K562 (cell line): ENCODE measurements around the gene ACOX1. TPM values are rescaled to one million over a fixed set of nuclear protein-coding genes. Genes with fewer than 3 reads are reported as not detected.
A peak's percentile ranks its signal among the peaks of the same experiment; 100 is the strongest.

Experiments
- BHLHE40 ChIP-seq: IDR thresholded peaks from 2 replicates; pipeline ENCODE4 v1.6.1; 2011; ENCODE audit warnings: low read length, improper control_type of control experiment
- CBX5 ChIP-seq: IDR thresholded peaks from 2 replicates; pipeline ENCODE4 v1.6.1; 2014; ENCODE audit warnings: low read depth, borderline replicate concordance
- DEAF1 ChIP-seq: fragments of 450-650 bp; formaldehyde crosslinking; IDR thresholded peaks from 2 replicates; pipeline ENCODE4 v1.4.0; 2020; ENCODE audit warnings: mild to moderate bottlenecking, moderate library complexity
- E2F3 ChIP-seq: fragments of 250-450 bp; sonication (Bioruptor Pico); IDR thresholded peaks from 2 replicates; pipeline ENCODE4 v1.4.0; 2020; ENCODE audit warnings: mild to moderate bottlenecking
- E4F1 ChIP-seq: fragments of 250-450 bp; sonication (Bioruptor Pico); IDR thresholded peaks from 2 replicates; pipeline ENCODE4 v1.5.0; 2021; ENCODE audit warnings: mild to moderate bottlenecking, borderline replicate concordance
- ETV5 ChIP-seq: sonication (generic); formaldehyde crosslinking; IDR thresholded peaks from 2 replicates; pipeline ENCODE4 v1.4.0; 2020; ENCODE audit warnings: low read depth, mild to moderate bottlenecking, missing genetic modification reagents
- GATA2 ChIP-seq: sonication (generic); formaldehyde crosslinking; IDR thresholded peaks from 2 replicates; pipeline ENCODE4 v1.4.0; 2020; ENCODE audit warnings: mild to moderate bottlenecking, missing genetic modification reagents
- JUNB ChIP-seq: fragments of 450-650 bp; formaldehyde crosslinking; conservative IDR thresholded peaks from 2 replicates; pipeline ENCODE4 v1.4.0; 2020; ENCODE audit warnings: mild to moderate bottlenecking
- MCM2 ChIP-seq: fragments of 450-650 bp; IDR thresholded peaks from 2 replicates; pipeline ENCODE4 v1.6.1; 2017; ENCODE audit warnings: low read depth, mild to moderate bottlenecking
- MCM3 ChIP-seq: fragments of 450-650 bp; IDR thresholded peaks from 2 replicates; pipeline ENCODE4 v1.6.1; 2016
- MTF1 ChIP-seq: fragments of 250-450 bp; sonication (Bioruptor Pico); IDR thresholded peaks from 2 replicates; pipeline ENCODE4 v1.9.0; 2021; ENCODE audit warnings: moderate library complexity, mild to moderate bottlenecking, inconsistent platforms, borderline replicate concordance
- NUFIP1 ChIP-seq: fragments of 450-650 bp; IDR thresholded peaks from 2 replicates; pipeline ENCODE4 v1.6.1; 2018; ENCODE audit not compliant: partially characterized antibody
- PPARD ChIP-seq: fragments of 250-450 bp; sonication (Bioruptor Pico); IDR thresholded peaks from 2 replicates; pipeline ENCODE4 v1.8.0; 2022; ENCODE audit warnings: inconsistent platforms, mild to moderate bottlenecking, moderate library complexity
- SMAD1 ChIP-seq: fragments of 150-350 bp; IDR thresholded peaks from 2 replicates; pipeline ENCODE4 v1.6.1; 2014; ENCODE audit warnings: low read length, low read depth; ENCODE audit not compliant: partially characterized antibody
- SREBF1 ChIP-seq: fragments of 150-350 bp; IDR thresholded peaks from 2 replicates; pipeline ENCODE4 v1.6.1; 2014; ENCODE audit warnings: antibody characterized with exemption, low read depth, low read length, borderline replicate concordance
- YY1 ChIP-seq, 3 experiments: IDR thresholded peaks; 2 replicates each; pipeline ENCODE4 v1.6.1; 2011; ENCODE audit warnings: low read length in 2 of 3, mild to moderate bottlenecking in 2 of 3, moderate library complexity in 2 of 3, borderline replicate concordance in 1 of 3, control low read depth in 1 of 3, low read depth in 1 of 3; ENCODE audit not compliant: insufficient read depth in 3 of 3, insufficient replicate concordance in 2 of 3, control insufficient read depth in 1 of 3, insufficient read length in 1 of 3; ENCODE audit errors: extremely low read depth in 1 of 3
- ZKSCAN1 ChIP-seq: fragments of 150-350 bp; IDR thresholded peaks from 2 replicates; pipeline ENCODE4 v1.6.1; 2016; ENCODE audit warnings: low read depth, low read length
- polyA plus RNA-seq, 8 experiments: library from polyadenylated mRNA; depleted of rRNA in 4 of 8; stranded (reverse) in 5 of 8; unstranded in 3 of 8; fragments of >200 nt; fragmentation: Nextera tagmentation in 2 of 8; fragmentation: Illumina TruSeq in 1 of 8; extraction: Ambion mirVana in 2 of 8; extraction: Trizol in 1 of 8; gene quantifications; 2 replicates each; pipeline versions ENCODE4 v1.2.1 to v1.2.3, GENCODE V29; 2011 to 2014; ENCODE audit warnings: inconsistent platforms in 1 of 8, missing spikeins in 1 of 8
- total RNA-seq, 7 experiments: library from RNA; depleted of rRNA in 6 of 7; stranded (reverse); fragments of >200 nt in 6 of 7; fragmentation: Illumina TruSeq in 2 of 7; extraction: Trizol in 2 of 7; gene quantifications; 2 replicates each; pipeline versions ENCODE4 v1.2.1 to v1.2.3, GENCODE V29; 2011 to 2021; ENCODE audit warnings: low replicate concordance in 1 of 7
- TF ChIP-seq, protein P1 (sequence below): fragments of 450-650 bp; formaldehyde crosslinking; IDR thresholded peaks from 2 replicates; pipeline ENCODE4 v1.4.0; 2020; ENCODE audit warnings: mild to moderate bottlenecking, moderate library complexity

ACOX1 gene
- total and polyA plus RNA-seq, 9 of the 15 experiments (the other 6 are each of a cell fraction or from before 2014, with no cell fraction given) = 7.8 to 24.1 (median 14.5) TPM

- TF ChIP-seq ETV5 (no peak), YY1 (IDR thresholded peaks at IDR 0.05; ENCODE audit: borderline replicate concordance in 1 of 3, control insufficient read depth in 1 of 3, extremely low read depth in 1 of 3, insufficient read depth in 3 of 3, insufficient read length in 1 of 3, insufficient replicate concordance in 2 of 3, low read depth in 1 of 3, low read length in 2 of 3) (peak in 1 of 3 experiments; percentile 39), NUFIP1 (no peak), PPARD (CRISPR knock-in tag) (no peak), E4F1 (no peak), MCM2 (no peak), E2F3 (0 out of 2 replicates have a peak, but pooled peaks have one; percentile 16), GATA2 (CRISPR knock-in tag) (no peak), MTF1 (no peak), MCM3 (no peak), DEAF1 (CRISPR knock-in tag) (0 out of 2 replicates have a peak, but pooled peaks have one; percentile 19), SMAD1 (no peak), CBX5 (no peak), ZKSCAN1 (no peak), JUNB (CRISPR knock-in tag) (no peak), BHLHE40 (peak; percentile 28; the same call in 1 of the 2 replicates), SREBF1 (no peak)
- TF ChIP-seq, protein P1, sequence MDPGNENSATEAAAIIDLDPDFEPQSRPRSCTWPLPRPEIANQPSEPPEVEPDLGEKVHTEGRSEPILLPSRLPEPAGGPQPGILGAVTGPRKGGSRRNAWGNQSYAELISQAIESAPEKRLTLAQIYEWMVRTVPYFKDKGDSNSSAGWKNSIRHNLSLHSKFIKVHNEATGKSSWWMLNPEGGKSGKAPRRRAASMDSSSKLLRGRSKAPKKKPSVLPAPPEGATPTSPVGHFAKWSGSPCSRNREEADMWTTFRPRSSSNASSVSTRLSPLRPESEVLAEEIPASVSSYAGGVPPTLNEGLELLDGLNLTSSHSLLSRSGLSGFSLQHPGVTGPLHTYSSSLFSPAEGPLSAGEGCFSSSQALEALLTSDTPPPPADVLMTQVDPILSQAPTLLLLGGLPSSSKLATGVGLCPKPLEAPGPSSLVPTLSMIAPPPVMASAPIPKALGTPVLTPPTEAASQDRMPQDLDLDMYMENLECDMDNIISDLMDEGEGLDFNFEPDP (CRISPR knock-in tag) = no peak
Measured at GRCh38 chr17:76014100-76014924, 35.3 kb upstream of the ACOX1 start (continued).
